ENCODE measurements around the gene ZNF195.
A peak's percentile ranks its signal among the peaks of the same experiment; 100 is the strongest.
"Not testable (repeated sequence)": the region's sequence is repeated elsewhere in the genome, so short reads cannot be mapped to it uniquely, and the experiment has no call there.

The ZNF195 gene

GRCh38 chr11:3401052-3401451 is 22.1 kb upstream of the ZNF195 start:
- not testable (repeated sequence) for H3K27ac Mint-ChIP-seq; DNase-seq; H3K4me1 Mint-ChIP-seq; H3K4me3 Mint-ChIP-seq; H3K27me3 Mint-ChIP-seq (ENCODE audit: low read depth, poor library complexity)
- Mint-ChIP-seq H3K9me3 (peaks cover 16% of the 10 kb centered on the region), H3K36me3 (ENCODE audit: low read depth) (peaks cover 66% of the 10 kb centered on the region)

- H3K27me3 Mint-ChIP-seq (ENCODE audit: low read depth, poor library complexity); H3K4me3 Mint-ChIP-seq; H3K4me1 Mint-ChIP-seq; DNase-seq: not testable (repeated sequence)
- peak overlapping the region; percentile 50 for H3K27ac Mint-ChIP-seq
- peaks cover 87% of the 10 kb centered on the region for H3K36me3 Mint-ChIP-seq (ENCODE audit: low read depth)
- H3K9me3 Mint-ChIP-seq: peaks cover 19% of the 10 kb centered on the region
Measured at GRCh38 chr11:3398509-3398908, 19.6 kb upstream of the ZNF195 start.

GRCh38 chr11:3398106-3398505 is 19.2 kb upstream of the ZNF195 start:
- not testable (repeated sequence) for H3K4me1 Mint-ChIP-seq; H3K27me3 Mint-ChIP-seq (ENCODE audit: low read depth, poor library complexity); DNase-seq; H3K27ac Mint-ChIP-seq; H3K4me3 Mint-ChIP-seq
- Mint-ChIP-seq H3K9me3 (peaks cover 19% of the 10 kb centered on the region), H3K36me3 (ENCODE audit: low read depth) (peaks cover 87% of the 10 kb centered on the region)

GRCh38 chr11:3397210-3397609 is 18.3 kb upstream of the ZNF195 start:
- not testable (repeated sequence) for H3K4me1 Mint-ChIP-seq; H3K27ac Mint-ChIP-seq; H3K4me3 Mint-ChIP-seq; H3K27me3 Mint-ChIP-seq (ENCODE audit: low read depth, poor library complexity); DNase-seq
- Mint-ChIP-seq H3K36me3 (ENCODE audit: low read depth) (peaks cover 93% of the 10 kb centered on the region), H3K9me3 (peaks cover 25% of the 10 kb centered on the region)

- H3K4me3 Mint-ChIP-seq, H3K27ac Mint-ChIP-seq: not testable (repeated sequence)
- peaks cover 93% of the 10 kb centered on the region for H3K36me3 Mint-ChIP-seq (ENCODE audit: low read depth)
Measured at GRCh38 chr11:3395468-3395867, 16.5 kb upstream of the ZNF195 start.

GRCh38 chr11:3394956-3395355 is 16.0 kb upstream of the ZNF195 start:
- H3K4me3 Mint-ChIP-seq; H3K4me1 Mint-ChIP-seq; H3K27me3 Mint-ChIP-seq (ENCODE audit: low read depth, poor library complexity); H3K27ac Mint-ChIP-seq; DNase-seq: not testable (repeated sequence)
- Mint-ChIP-seq H3K9me3 (peaks cover 32% of the 10 kb centered on the region), H3K36me3 (ENCODE audit: low read depth) (peaks cover 93% of the 10 kb centered on the region)

More at GRCh38 chr11:3395468-3395867, 16.5 kb upstream of the ZNF195 start:
- DNase-seq; H3K27me3 Mint-ChIP-seq (ENCODE audit: low read depth, poor library complexity); H3K4me1 Mint-ChIP-seq: not testable (repeated sequence)
- H3K9me3 Mint-ChIP-seq: peaks cover 30% of the 10 kb centered on the region

GRCh38 chr11:3393450-3393849 is 14.5 kb upstream of the ZNF195 start:
- not testable (repeated sequence) for H3K27me3 Mint-ChIP-seq (ENCODE audit: low read depth, poor library complexity); H3K4me1 Mint-ChIP-seq; DNase-seq; H3K4me3 Mint-ChIP-seq; H3K27ac Mint-ChIP-seq
- Mint-ChIP-seq H3K36me3 (ENCODE audit: low read depth) (peaks cover 90% of the 10 kb centered on the region), H3K9me3 (peaks cover 38% of the 10 kb centered on the region)

GRCh38 chr11:3382613-3383285 is 3.8 kb upstream of the ZNF195 start:
- Mint-ChIP-seq H3K36me3 (ENCODE audit: low read depth) (peaks cover 58% of the 10 kb centered on the region), H3K4me1 (peaks cover 30% of the 10 kb centered on the region), H3K27me3 (ENCODE audit: low read depth, poor library complexity) (peaks cover 6% of the 10 kb centered on the region), H3K27ac (no peak overlapping the region), H3K4me3 (no peak overlapping the region), H3K9me3 (peaks cover 74% of the 10 kb centered on the region)
- TF ChIP-seq CTCF (IDR thresholded peaks at IDR 0.05): no peak
- no peak for DNase-seq

GRCh38 chr11:3381794-3382193 is 2.8 kb upstream of the ZNF195 start:
- peaks cover 52% of the 10 kb centered on the region for H3K36me3 Mint-ChIP-seq (ENCODE audit: low read depth)
- no peak for TF ChIP-seq CTCF (IDR thresholded peaks at IDR 0.05)
- DNase-seq: no peak
- peaks cover 78% of the 10 kb centered on the region for H3K9me3 Mint-ChIP-seq
- peaks cover 38% of the 10 kb centered on the region for H3K4me1 Mint-ChIP-seq
- peak overlapping the region; percentile 90 for H3K4me3 Mint-ChIP-seq
- H3K27me3 Mint-ChIP-seq (ENCODE audit: low read depth, poor library complexity): peaks cover 10% of the 10 kb centered on the region
- H3K27ac Mint-ChIP-seq: no peak overlapping the region
